GM21619 (cell line): ENCODE results near the gene SELENON.

Experiments used
- ATAC-seq: cut with Tn5 transposase; IDR thresholded peaks from one replicate; pipeline ENCODE4 v1.9.1; 2021; ENCODE audit not compliant: unreplicated experiment

The SELENON gene, protein sequence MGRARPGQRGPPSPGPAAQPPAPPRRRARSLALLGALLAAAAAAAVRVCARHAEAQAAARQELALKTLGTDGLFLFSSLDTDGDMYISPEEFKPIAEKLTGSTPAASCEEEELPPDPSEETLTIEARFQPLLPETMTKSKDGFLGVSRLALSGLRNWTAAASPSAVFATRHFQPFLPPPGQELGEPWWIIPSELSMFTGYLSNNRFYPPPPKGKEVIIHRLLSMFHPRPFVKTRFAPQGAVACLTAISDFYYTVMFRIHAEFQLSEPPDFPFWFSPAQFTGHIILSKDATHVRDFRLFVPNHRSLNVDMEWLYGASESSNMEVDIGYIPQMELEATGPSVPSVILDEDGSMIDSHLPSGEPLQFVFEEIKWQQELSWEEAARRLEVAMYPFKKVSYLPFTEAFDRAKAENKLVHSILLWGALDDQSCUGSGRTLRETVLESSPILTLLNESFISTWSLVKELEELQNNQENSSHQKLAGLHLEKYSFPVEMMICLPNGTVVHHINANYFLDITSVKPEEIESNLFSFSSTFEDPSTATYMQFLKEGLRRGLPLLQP

DNA sequence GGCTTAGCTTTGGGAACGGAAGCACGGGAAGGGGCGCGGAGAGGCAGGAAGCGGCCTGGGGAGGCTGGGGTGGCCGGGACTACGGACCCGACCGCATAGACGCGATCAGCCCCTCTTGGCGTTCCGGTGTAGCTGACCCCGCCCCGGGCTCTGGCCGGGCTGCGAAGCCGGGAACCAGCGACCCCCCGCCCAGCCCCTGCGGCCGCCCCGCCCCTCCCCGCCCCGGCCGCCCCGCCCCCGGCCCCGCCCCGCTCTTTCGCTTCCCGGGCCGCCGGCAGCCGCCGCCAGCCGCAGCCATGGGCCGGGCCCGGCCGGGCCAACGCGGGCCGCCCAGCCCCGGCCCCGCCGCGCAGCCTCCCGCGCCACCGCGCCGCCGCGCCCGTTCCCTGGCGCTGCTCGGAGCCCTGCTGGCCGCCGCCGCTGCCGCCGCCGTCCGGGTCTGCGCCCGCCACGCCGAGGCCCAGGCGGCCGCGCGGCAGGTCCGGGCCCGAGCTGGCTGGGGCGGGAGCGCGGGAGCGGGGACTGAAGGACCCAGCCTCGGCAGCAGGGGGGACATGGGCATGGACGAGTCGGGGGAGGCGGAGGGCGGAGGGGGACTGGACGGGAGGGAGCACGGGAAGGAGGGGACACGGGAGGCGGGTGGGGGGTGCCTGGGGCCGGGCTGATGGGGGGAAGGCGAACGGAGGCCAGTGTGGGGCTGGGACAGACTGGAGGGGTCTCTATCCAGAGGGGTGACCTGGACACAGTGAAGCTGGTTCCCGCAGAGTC lies at the start of gene SELENON:
Gene SELENON (plus strand): TSS at position 259 of the 768 bp plus-strand sequence. CDS start 38 bp downstream, at position 297.
- no peak for ATAC-seq

DNA sequence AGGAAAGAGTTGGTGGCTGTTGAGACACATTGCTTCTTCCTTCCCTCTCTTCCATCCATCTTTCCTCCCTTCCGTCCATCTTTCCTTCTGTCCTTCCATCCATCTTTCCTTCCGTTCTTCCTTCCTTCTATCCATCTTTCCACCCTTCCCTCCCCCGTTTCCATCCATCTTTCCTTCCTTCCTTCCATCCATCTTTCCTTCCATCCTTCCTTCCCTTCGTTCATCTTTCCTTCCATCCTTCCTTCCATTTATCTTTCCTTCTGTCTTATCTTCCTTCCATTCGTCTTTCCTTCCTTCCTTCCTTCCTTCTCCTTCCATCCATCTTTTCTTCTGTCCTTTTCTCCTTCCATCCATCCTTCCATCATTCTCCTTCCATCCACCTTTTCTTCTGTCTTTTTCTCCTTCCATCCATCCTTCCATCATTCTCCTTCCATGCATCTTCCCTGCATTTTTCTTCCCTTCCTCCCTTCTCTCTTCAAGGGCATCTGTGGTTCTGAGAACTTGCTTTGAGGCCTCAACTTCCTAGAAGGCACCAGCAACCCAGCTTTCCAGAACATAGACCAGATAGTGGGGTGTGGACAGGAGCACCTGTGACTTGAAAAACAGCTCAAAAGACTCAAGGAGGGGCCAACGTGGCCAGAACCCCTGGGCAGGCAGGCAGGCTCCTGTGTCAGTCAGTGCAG lies 48.9 kb upstream of the SELENON start:
- ATAC-seq, result no peak

DNA sequence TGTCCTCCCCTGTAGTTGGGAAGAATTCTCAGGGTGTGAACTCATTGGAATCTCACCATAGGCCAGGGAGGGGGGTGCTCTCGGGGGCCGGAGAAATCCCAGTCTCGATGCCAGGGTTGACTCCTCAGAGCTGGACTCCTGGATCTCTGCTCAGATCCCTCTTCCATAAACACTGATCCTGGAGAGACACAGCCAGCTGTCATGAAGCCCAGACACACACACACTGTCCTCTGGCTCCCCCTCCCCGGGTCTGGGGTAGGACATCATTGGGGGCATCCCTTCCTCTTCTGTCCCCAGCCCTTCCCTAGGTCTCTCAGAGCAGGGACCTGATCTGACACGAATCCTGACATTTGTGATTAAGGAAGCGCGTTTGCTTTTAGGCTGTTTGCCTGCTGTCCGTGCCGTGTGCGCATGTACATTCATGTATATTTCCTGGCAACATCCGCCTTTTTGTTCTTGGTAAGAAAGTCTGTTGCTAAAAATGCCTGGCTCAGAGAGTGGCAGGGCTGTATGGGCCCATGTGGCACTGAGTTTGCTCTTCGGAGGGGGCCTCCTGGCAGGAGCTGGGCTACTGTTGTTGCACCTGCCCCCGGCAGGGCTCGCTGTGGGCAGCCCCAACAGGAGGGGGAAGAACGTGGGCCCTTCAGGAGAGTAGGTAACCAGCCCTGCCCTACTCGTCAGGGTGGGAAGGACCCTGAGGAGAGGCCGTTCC lies 45.4 kb upstream of the SELENON start:
- ATAC-seq, result no peak

DNA sequence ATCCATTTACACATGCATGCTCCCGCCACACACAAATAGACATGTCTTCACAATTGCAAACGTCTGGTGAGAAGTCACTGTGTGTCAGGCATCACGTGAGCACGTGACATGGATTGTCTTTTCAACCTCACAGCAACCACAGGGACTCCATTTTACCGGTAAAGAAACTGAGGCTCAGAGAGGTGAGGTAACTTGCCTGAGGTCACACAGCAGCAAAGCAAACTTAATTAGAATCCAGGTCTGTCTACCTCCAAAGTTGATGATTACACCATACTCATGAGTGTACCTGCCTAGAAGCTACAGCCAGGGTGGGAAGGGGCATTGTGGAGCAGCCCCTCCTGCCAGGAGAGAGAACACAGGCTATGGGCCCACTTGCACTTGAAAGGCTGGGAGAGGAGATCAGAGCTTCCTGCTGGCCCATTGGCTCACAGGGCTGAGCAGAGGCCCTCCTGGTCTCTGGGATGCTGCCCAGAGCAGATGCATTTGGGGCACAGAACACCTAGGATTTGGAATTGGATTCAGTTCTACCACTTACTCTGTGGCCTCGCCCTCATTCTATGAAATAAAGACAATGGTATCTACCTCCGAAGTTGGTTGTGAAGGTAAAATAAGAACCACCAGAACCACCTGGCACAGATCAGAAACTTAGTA lies 44.4 kb upstream of the SELENON start:
- no peak for ATAC-seq

DNA sequence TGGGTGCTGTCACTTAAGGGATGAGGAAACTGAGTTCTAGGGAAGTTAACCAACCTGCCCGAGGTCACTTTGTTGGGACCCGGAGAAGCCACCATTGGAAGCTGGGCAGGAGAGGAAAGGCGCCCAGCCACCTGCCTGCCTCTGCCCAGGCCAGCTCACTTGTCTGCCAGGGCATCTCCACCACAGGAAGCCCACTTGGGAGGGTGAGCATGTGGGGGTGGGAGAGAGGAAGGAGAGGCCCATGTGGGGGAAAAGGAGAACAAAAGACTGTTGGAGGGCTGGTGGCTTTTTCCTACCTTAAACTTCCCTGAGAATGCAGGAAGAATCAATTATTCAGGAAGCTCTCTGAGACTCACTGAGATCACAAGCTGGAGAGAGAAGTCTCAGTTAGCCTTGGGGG lies 43.8 kb upstream of the SELENON start:
- no peak for ATAC-seq

DNA sequence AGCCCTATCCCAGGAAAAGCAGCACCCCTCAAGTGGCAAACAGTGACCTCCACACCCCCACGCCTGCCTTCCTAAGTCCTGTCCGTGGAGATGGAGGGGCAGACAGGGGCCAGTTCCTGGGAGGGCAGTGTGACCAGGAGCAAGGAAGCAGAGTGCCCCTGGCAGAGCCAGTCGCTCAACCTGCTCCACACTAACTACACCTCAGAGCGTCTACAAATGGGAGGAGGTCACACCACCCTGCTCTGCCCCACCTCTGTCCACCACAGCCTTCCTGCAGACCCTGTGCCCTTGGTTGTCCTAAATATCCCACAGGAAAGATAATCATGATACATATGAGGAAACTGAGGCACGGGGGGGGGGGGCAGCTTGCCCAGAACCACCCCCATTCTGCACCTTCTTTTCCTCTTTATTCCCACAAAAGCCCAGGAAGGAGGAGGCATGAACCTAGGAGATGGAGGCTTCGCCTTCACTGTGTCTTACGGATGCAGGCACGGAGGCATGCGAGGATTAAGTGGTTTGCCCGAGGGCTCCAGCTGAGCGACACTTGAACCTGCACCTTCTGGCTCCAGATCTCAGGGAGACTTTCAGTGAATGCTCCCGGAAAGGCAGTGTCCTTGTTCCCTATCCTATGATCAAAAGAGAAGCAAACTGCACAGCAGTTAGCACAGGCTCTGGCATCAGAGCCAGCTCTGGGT lies 42.7 kb upstream of the SELENON start:
- no peak for ATAC-seq

DNA sequence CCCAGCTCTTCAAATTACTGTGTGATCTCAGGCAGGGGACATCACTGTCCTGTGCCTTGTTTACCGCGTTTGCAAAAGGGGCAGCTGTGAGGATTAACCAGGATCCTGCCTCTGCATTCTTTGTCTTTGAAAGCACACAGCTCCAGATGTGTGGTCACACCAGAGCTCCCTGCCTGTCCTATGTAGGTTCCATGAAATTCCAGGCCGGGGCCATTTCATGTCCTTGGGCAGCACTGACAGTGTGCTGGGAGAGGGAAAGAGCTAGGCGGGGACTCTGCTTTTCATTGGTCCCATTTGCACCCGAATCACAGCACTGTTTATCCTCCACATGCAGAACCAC lies 42.2 kb upstream of the SELENON start:
- no peak for ATAC-seq

DNA sequence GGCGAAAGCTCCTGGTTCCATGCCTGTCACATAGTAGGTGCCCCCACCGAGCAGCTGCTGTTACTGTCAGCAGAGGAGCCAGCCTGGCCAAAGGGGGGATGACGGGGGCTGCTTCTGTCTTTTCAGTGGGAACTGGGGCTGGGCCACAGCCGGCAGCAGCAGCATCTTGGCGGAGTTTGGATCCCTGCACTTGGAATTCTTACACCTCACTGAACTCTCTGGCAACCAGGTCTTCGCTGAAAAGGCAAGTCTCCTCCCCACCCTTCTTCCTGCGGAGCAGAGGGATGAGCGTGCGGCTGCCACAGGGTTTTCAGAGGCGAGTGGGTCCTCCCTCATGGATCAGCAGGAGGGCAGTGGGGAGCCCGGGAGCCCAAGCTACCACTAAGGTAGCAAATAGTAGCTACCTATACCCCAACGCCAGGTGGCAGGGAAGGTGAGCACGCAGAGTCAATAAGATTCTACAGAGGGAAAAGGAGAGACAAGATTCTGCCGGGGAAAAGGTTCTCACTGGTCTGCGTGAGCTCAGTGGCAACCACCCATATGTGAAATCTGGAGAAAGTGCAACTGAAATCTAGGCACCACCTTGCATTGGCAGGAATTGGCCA lies 41.4 kb upstream of the SELENON start:
- ATAC-seq, result no peak

DNA sequence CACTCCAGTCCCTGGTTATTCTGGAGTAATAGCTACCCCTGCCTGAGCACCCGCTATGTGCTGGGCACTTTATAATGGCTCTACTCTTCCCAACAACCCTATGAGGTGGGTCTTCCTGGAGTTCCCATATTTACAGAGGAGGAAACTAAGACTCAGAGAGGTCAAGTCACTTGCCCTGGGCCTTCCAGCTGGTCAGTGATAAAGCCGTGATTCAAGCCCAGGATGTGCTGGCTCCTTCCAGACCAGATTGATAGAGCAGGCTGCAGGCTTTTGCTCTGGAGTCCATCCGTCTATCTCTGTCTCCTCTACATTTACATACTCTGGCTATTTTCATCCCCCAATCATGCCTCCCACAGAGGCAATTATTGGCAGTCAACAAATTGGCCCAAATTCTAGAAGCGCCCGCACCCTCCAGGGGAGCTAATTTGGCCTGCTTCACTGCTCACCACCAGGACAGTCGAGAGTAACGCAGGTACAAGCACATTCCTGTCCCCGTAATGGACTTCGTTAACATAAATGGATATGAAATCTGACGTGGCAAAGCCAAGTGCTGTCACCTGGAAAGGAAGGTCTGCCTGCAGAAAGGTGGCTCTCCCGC lies 39.8 kb upstream of the SELENON start:
- no peak for ATAC-seq

DNA sequence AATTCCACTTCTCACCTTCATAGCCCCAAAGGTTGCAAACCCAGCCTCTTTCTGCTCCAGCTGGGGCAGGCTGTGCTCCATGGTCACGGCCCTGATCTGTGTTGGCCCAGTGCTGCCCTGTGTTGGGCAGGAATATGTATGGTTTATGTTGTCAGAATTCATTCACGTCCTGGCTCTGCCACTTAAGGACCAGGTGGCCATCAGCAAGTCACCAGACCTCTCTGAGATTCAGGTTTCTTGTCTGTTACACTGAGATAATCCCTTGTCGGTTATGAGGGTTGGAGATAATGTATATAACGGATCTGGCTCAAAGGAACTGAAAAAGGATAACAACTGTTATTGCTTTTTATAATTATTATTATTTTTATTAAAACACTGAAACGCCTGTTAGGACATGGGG lies 39.1 kb upstream of the SELENON start:
- ATAC-seq, result no peak

DNA sequence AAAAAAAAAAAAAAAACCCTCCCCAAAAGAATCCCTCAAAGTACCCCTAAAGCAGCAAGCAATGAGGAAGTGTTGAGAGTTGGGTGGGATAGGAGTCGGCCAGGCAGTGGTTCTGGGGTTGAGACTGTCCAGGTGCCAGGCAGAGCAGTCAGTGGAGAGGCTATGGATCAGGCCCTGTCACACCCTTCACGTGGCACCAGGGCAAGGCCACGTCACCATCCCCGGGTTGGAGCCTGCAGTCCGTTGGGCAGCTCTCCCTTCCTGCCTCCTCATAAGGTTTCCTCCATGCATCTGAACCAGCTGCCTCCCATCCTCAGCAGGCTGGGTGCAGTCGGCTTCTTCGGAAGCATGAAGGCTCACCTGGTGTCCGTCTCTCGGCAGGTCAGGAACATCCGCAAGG lies 36.5 kb upstream of the SELENON start:
- ATAC-seq, result no peak

DNA sequence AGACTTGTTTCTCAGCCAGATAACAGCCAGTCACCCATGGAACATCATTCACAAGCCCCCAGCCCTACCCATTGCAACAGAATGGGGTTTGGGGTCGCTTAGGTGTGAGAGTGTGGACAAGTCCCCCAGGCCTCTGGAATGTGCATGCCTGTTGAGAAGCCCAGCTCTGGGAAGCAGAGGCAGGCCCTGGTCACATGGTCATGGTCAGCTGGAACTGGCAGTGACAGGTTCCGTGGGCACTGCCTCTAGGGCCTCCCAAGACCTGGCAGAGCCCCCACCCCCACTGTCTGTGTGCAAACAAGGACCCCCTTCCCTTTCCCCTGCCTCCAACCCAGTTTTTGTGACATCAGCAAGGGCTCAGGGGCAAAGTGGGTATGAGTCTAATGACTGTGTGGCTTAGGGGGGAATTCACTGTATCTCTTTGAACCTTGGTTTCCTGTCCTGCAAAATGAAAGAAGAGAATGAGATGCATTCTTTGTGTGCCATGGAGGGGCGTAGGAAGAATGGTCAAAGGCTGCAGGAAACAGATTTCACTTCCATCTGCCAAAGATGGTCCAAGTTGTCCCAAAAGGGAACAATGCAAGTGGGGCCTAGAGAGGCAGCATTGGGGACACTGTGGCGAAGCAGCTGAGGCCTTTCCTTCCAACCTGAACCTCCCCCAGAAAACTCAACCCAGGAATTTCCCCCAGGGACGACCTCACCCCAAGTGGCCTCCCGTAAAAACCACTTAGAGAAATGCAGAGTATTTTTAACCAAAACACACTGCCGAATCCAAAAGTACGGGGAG lies 34.7 kb upstream of the SELENON start:
- ATAC-seq, result no peak

DNA sequence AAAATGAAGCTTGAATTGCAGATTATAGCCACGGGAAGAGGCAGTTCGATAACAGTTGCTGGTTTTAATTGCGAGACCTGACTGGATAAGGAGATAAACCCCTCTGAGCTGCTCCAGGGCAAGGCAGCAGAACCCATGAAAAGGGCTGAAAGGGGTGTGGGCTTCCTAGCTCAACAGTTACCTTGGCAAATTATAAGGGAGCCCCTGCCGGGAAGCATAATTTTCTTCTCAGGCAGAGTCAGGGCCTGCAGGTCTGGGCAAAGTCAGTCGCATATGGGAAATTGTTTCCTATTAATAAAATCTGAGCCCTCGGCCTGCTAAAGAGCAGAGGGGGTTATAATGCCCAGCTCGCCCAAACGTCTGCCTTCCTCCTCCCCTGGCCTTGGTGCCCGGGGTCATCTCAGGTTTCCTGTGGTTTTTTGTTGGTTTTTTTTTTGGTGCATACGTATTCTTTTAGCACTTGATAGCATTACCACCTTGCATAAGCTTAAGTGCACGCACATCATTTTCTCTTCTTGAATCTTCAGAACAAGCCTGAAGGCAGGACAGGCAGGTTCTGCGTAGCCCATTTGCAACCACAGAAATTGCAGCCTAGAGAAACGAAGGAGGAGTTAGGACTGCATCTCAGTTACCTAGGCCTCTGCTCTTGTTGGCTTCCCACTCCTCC lies 33.9 kb upstream of the SELENON start:
- no peak for ATAC-seq

DNA sequence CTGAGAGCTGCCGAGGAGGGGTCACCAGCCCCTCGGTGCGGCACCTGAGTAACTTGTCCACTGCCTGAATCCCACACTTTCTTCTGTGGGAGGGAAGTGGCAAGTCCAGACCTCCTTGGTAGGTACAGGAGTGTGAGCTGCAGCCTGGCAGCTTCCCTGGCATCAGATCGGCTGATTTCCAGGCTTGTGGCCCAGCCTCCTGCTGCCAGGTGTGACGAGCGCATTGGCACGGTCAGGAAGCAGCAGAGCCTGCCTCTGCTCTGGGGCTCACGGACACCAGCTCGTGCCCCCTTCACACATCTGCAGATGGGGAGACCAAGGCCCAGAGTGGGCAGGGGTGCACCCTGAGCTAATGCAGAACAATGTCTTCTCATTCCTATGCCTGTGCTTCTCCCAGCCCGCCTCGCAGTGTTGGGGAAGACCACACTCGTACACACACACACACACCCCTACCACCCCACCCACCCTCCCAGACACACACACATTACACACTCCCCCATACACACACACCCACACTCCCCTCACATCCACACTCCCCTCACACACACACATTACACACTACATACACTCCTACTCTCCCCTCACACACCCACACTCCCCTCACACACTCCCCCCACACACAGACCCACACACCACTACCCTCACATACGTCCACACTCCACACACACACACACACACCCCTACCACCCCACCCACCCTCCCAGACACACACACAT lies 33.1 kb upstream of the SELENON start:
- no peak for ATAC-seq

DNA sequence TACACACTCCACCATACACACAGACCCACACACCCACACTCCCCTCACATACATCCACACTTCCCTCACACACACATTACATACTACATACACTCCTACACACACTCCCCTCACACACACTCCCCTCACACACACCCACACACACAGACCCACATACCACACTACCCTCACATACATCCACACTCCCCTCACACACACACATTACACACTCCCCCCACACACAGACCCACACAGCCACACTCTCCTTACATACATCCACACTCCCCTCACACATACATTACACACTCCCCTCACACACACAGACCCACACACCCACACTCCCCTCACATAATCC lies 32.6 kb upstream of the SELENON start:
- no peak for ATAC-seq

DNA sequence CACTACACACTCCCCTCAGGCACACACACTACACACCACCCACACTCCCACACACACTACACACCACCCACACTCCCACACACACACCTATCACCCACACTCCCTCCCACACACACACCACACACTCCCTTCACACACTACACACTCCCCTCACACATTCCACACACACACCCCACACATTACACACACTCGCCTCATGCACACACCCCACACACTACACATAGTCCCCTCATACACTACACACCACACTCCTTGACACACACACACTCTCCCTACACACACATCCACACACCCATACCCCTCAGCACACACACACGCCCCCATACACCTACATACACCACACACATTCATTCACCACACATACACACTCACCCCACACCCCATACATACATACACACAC lies 31.0 kb upstream of the SELENON start:
- ATAC-seq, result no peak
